ENCODE results near the gene SLFN11.
A peak's percentile ranks its signal among the peaks of the same experiment; 100 is the strongest.

Gene SLFN11

DNA sequence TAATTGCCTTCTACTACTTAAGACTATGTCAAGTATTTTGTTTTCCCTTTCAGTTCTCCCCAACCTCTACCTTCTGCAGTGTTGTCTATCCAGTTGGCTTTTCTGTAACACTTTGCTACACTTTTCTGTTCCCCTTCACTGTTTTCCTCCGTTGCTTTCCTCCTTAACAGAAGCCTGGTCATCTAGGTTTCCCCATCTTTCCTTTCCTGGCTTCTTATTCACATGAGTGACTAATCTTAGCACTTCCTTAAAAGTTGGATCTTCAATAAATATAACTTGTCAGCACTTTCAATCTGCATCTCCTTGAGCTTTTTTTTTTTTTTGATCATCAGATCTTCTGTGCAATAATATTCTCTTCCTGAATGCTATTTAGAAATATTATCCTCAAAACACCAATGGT lies 2.8 kb upstream of the SLFN11 start:
- Histone ChIP-seq H3K4me1 (ENCODE audit: insufficient read depth, low read length) (peaks cover 5% of the 10 kb centered on the region), H3K27me3 (ENCODE audit: insufficient read depth, low read length) (peaks cover 46% of the 10 kb centered on the region), H3K9me3 (ENCODE audit: low read length) (peaks cover 2% of the 10 kb centered on the region), H2AFZ (ENCODE audit: low read depth, low read length) (no peak overlapping the region), H3K4me3 (ENCODE audit: low read length) (no peak overlapping the region), H3K36me3 (ENCODE audit: insufficient read depth, low read length) (no peaks in the 10 kb centered on the region)

DNA sequence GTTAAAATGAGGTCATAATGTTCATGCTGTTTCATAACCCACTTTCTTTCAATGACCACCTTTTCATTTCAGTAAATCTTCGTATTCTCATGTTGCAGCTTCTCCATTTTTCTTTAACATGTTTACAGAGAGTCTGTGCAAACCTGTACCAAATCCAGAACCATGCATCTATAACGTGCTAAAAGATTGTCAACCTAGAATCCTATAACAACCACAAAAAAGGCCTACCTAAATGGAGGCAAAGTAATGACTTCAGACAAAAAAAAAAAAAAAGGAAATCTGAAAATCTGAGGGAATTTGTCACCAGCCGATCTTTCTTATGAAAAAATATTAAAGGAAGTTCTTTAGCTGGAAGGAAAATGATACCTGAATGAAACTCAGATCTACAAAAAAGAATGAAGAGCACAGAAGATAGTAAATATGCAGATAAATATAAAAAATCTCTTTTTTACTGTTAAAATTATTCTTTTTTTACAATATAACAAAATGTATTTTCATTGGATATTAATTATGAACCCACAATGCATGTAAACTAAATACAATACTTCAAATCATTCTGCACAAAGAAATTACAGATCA lies 1.4 kb upstream of the SLFN11 start:
- H3K9me3 ChIP-seq (ENCODE audit: low read length), result peaks cover 2% of the 10 kb centered on the region
- peak overlapping the region; percentile 64 for H2AFZ ChIP-seq (ENCODE audit: low read depth, low read length)
- H3K27me3 ChIP-seq (ENCODE audit: insufficient read depth, low read length), result peaks cover 46% of the 10 kb centered on the region
- H3K4me3 ChIP-seq (ENCODE audit: low read length), result no peak overlapping the region
- peaks cover 5% of the 10 kb centered on the region for H3K4me1 ChIP-seq (ENCODE audit: insufficient read depth, low read length)
- H3K36me3 ChIP-seq (ENCODE audit: insufficient read depth, low read length), result no peaks in the 10 kb centered on the region

DNA sequence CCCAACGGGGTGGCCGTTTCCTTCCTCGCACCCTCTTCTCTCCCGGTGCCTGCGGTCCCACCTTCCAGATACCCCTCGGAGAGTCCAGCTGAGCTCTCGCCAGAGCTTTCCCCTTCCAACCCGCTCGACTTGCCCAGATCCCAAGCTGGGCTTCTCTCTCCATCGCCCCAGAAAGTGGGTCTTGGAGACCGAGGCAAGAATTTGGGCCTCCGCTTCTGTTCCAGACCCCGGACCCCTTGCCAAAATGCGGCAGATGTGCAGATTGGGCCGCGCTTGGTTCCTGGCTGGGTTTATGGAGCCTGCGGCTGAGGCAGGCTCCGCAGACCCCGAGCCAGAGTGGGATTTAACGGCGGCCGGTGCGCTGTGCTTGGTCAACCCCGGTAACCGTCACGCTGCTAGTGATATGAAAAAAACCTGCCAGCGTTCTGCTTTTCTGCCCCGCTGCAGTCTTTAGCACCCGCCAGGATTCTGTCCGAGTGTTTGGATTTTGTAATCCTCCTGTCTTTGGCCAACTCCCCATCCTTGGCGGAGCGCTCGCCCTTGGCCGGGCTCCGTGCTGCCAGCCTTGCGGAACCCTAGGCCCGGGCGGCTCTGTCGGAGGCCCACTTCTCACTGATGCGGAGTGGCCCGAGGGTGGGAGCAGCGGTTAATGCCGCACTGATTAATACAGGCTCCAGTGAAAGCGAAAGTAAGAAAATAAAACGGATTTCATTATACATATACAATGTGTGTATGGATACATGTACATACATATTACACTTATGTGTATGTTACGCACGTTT lies 754 bp upstream of the SLFN11 start:
- peaks cover 46% of the 10 kb centered on the region for H3K27me3 ChIP-seq (ENCODE audit: insufficient read depth, low read length)
- H3K4me3 ChIP-seq (ENCODE audit: low read length), result no peak overlapping the region
- H3K9me3 ChIP-seq (ENCODE audit: low read length), result peaks cover 2% of the 10 kb centered on the region
- H2AFZ ChIP-seq (ENCODE audit: low read depth, low read length), result peak overlapping the region; percentile 64
- H3K36me3 ChIP-seq (ENCODE audit: insufficient read depth, low read length), result no peaks in the 10 kb centered on the region
- H3K4me1 ChIP-seq (ENCODE audit: insufficient read depth, low read length), result peaks cover 5% of the 10 kb centered on the region

DNA sequence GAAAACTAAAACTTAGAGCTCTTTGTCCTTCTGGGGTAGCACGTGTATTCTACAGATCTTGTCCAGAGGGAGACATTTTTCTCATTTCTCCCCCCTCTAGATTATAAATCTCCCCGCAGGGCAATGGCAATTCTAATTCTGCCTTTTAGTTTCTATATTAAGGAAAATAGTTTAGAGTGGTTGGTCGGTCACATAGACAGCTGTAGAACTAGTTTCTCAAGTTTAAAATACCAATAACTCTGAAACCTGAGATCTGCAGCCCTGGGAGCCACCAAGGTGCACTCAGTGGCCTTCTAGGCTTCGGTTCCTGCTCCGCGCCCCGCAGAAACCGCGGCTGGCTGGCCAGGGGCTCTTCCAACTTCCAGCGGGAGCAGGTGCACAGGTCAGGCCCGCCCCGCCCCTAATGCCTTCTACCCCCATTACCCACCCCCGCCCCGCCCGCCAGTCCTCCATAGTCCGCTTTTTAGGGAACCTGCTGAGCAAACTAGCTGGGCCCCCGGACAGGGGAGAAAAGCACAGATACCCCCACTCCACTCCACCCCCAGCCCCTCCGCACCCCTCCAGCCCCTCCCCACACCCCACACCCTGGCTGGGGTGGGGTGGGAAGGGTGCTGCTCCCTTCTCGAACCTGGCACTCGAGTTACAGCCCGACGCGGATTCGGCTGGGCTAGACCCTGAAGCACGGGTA lies 431 bp downstream of the SLFN11 start:
- H2AFZ ChIP-seq (ENCODE audit: low read depth, low read length), result no peak overlapping the region
- peaks cover 2% of the 10 kb centered on the region for H3K9me3 ChIP-seq (ENCODE audit: low read length)
- H3K27me3 ChIP-seq (ENCODE audit: insufficient read depth, low read length), result peaks cover 51% of the 10 kb centered on the region
- no peak overlapping the region for H3K4me3 ChIP-seq (ENCODE audit: low read length)
- H3K36me3 ChIP-seq (ENCODE audit: insufficient read depth, low read length), result no peaks in the 10 kb centered on the region
- peaks cover 5% of the 10 kb centered on the region for H3K4me1 ChIP-seq (ENCODE audit: insufficient read depth, low read length)

DNA sequence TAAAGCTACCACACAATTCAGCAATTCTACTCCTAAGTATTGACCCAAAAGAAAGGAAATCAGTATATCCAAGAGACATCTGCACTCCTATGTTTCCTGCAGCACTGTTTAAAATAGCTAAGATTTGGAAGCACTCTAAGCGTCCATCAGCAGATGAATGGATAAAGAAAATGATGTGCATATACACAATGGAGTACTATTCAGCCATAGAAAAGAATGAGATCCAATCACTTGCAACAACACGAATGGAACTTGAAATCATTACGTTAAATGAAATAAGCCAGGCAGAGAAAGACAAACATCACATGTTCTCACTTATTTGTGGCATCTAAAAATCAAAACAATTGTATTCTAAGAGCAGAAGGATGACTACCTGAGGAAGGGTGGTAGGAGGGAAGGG lies 1.5 kb downstream of the SLFN11 start:
- H3K27me3 ChIP-seq (ENCODE audit: insufficient read depth, low read length), result peaks cover 52% of the 10 kb centered on the region
- no peak overlapping the region for H3K4me3 ChIP-seq (ENCODE audit: low read length)
- H3K4me1 ChIP-seq (ENCODE audit: insufficient read depth, low read length), result peaks cover 5% of the 10 kb centered on the region
- H3K9me3 ChIP-seq (ENCODE audit: low read length), result peaks cover 2% of the 10 kb centered on the region
- no peaks in the 10 kb centered on the region for H3K36me3 ChIP-seq (ENCODE audit: insufficient read depth, low read length)
- no peak overlapping the region for H2AFZ ChIP-seq (ENCODE audit: low read depth, low read length)

DNA sequence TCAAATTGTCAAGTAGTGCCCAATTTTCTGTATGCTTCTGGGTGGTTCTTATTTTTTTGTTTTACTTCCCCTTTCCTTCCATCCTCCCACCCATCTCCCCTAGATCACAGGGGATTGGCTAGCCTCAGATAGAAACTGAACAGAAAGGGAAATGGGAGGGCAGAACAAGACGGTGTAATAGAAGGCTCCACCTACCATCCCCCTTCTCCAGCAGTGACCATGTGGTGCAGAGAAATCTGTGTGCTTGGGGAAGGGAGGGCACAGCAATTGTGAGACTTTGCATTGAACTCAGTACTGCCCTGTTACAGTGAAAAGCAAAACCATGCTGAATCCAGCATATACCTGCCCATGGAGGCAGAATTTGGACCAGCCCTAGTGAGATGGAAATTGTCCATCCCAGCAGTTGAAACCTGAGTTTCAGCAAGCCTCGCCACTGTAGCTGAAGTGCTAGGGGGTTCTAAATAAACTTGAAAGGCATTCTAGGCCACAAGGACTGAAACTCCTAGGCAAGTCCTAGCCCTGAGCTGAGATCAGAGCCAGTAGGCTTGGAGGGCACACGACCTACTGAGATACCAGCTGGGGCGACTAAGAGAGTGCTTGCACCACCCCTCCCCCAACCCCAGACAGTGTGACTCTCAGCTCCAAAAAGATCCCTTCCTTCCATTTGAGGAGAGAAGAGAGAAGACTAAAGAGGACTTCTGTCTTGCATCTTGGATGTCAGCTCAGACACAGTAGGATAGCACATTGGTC lies 5.2 kb downstream of the SLFN11 start:
- H2AFZ ChIP-seq (ENCODE audit: low read depth, low read length), result no peak overlapping the region
- no peak overlapping the region for H3K4me3 ChIP-seq (ENCODE audit: low read length)
- H3K36me3 ChIP-seq (ENCODE audit: insufficient read depth, low read length), result no peaks in the 10 kb centered on the region
- peaks cover 42% of the 10 kb centered on the region for H3K27me3 ChIP-seq (ENCODE audit: insufficient read depth, low read length)
- no peaks in the 10 kb centered on the region for H3K4me1 ChIP-seq (ENCODE audit: insufficient read depth, low read length)
- peaks cover 2% of the 10 kb centered on the region for H3K9me3 ChIP-seq (ENCODE audit: low read length)

DNA sequence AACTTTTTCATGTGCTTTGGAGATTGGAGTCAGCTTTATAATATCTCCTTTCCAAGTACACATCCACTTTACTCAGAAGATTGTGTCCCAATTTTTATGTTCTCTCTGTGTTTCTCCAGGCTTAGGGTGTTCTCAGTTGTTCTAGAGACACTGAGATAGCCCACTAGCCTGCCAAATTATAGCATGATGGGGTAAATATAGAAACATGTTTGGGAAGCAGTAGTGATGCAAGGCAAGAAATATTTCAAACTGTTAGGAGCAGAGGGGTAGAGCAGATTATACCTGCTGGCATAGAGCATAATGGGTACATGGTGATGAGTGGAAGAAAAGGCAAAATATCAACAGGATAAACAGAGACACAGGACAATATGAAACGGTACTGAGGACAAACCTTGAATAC lies 12.4 kb downstream of the SLFN11 start:
- Histone ChIP-seq H3K27me3 (ENCODE audit: insufficient read depth, low read length) (peaks cover 15% of the 10 kb centered on the region), H2AFZ (ENCODE audit: low read depth, low read length) (no peak overlapping the region), H3K4me3 (ENCODE audit: low read length) (no peak overlapping the region), H3K4me1 (ENCODE audit: insufficient read depth, low read length) (no peaks in the 10 kb centered on the region), H3K36me3 (ENCODE audit: insufficient read depth, low read length) (no peaks in the 10 kb centered on the region), H3K9me3 (ENCODE audit: low read length) (no peaks in the 10 kb centered on the region)

DNA sequence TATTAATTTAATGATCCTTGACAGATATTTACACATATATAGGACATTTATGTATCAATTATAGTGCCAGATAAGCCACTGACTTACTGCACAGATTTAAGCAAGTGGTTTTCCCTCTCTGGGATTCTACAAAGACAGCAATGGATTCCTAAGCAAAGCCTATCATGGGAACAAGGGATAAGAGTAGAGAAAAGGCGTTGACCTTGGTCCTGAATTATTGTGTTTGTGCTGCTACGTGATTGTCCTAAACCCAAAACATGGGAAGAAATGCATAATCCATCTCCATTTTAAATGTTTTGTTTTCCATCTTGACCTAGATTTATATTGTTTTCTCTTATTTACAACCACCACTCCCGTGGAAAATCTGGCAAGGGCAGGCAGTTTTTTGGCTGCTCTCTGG lies 14.0 kb downstream of the SLFN11 start:
- H3K36me3 ChIP-seq (ENCODE audit: insufficient read depth, low read length), result no peaks in the 10 kb centered on the region
- no peaks in the 10 kb centered on the region for H3K4me1 ChIP-seq (ENCODE audit: insufficient read depth, low read length)
- H3K9me3 ChIP-seq (ENCODE audit: low read length), result no peaks in the 10 kb centered on the region
- no peak overlapping the region for H2AFZ ChIP-seq (ENCODE audit: low read depth, low read length)
- no peak overlapping the region for H3K4me3 ChIP-seq (ENCODE audit: low read length)
- peaks cover 18% of the 10 kb centered on the region for H3K27me3 ChIP-seq (ENCODE audit: insufficient read depth, low read length)

DNA sequence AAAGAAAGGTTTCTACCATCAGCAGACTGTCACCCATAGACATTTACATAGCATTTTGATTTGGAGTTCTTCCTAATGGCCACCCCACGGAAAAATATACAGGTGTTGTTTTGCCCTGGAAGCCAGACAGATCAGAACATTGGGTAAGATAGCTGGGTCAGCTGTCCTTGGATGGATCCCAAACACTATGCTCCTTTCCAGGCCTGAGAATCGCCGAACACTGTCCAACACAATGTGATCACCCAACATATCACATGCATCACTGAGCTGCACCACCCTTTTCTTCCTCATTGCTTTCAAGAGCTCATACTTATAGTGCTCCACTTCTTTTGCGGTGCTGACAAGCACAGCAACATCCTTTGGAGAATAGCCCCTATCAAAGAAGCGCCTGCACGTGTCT lies 21.1 kb downstream of the SLFN11 start:
- Histone ChIP-seq H3K4me3 (ENCODE audit: low read length) (no peak overlapping the region), H3K9me3 (ENCODE audit: low read length) (no peaks in the 10 kb centered on the region), H3K27me3 (ENCODE audit: insufficient read depth, low read length) (peaks cover 17% of the 10 kb centered on the region), H2AFZ (ENCODE audit: low read depth, low read length) (no peak overlapping the region), H3K4me1 (ENCODE audit: insufficient read depth, low read length) (no peaks in the 10 kb centered on the region), H3K36me3 (ENCODE audit: insufficient read depth, low read length) (no peaks in the 10 kb centered on the region)

DNA sequence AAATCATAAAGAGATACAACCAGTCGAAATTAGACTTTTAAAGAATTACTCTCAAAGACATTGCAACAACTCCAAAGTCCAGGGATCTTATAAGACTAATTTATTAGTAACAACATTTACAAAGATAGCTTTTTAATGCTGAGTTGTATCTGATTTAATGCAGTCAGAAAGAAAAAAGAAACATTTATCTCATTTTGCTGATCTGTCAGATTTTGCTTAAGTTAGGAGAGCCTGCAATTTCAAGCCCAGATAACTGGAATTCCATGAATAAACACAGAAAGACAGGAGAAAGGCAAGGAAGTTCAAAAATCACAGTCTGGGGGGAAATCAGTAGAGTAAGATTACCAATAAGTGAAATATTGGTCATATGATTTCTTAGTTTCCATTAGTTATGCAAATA lies 22.9 kb downstream of the SLFN11 start:
- Histone ChIP-seq H3K4me3 (ENCODE audit: low read length) (no peak overlapping the region), H3K9me3 (ENCODE audit: low read length) (no peaks in the 10 kb centered on the region), H3K36me3 (ENCODE audit: insufficient read depth, low read length) (no peaks in the 10 kb centered on the region), H3K27me3 (ENCODE audit: insufficient read depth, low read length) (peaks cover 31% of the 10 kb centered on the region), H2AFZ (ENCODE audit: low read depth, low read length) (no peak overlapping the region), H3K4me1 (ENCODE audit: insufficient read depth, low read length) (no peaks in the 10 kb centered on the region)

DNA sequence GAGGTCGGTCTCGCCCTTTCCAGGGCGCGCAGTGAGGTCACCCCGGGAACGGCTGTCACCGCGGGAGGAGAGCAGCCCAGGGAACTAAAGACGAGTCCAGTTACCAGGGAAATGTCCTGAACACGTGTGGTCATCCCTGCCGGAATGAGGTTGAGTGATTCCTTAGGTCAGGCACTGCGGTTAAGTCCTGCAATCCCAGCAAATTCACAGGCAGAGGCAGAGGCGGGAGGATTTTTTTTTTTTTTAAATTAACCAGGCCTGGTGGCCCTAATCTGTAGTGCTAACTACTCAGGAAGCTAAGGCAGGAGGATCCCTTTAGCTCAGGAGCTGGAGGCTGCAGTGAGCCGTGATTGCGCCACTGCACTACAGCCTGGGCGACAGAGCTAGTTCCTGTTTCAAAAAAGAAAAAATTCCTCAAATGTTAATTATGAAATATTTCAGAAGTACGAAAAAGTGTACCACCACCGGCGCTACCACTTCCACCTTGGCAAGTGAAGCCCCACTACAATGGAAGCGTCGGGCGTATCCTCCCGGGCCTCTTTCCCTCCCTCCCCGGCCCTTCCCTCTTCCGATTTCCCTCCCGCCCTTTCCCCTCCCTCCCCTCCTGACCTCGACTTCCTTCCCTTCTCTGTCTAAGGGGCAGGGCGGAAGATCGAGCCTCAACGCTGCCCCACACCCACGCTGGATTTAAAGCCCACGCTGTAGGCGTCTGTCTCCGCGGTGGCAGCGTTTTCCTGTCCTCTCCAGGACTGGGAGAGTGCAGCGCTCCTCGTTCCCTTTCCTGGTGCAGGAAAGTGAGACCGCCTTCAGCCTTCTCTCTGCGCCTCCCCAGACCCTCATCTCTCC lies 27.3 kb downstream of the SLFN11 start:
- H3K4me1 ChIP-seq (ENCODE audit: insufficient read depth, low read length), result no peaks in the 10 kb centered on the region
- H2AFZ ChIP-seq (ENCODE audit: low read depth, low read length), result no peak overlapping the region
- H3K4me3 ChIP-seq (ENCODE audit: low read length), result no peak overlapping the region
- H3K9me3 ChIP-seq (ENCODE audit: low read length), result peaks cover 2% of the 10 kb centered on the region
- no peaks in the 10 kb centered on the region for H3K36me3 ChIP-seq (ENCODE audit: insufficient read depth, low read length)
- peaks cover 38% of the 10 kb centered on the region for H3K27me3 ChIP-seq (ENCODE audit: insufficient read depth, low read length)

DNA sequence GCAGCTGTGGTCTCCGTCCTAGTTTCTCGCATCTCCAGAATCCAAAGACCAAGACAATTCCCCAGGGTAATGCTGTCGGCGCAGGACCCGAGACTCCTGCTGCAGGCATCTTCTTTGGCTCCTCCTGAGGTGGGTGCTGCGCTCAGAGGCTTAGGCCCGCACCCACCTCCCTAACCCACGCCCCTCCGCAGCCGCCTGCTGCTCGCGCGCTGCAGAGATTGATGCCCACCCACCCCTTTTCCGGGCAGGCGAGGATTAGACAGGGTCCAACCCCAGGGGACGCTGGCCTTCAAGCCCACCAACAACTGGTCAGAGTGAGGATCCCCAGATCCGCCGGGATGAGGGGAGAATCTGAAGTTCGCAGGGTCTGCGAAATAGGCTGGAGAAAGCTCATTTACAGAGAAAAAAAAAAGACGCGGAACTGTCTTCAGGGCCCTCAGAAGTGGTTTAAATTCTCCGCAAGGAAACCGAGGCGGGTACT lies 27.9 kb downstream of the SLFN11 start:
- Histone ChIP-seq H3K4me1 (ENCODE audit: insufficient read depth, low read length) (no peaks in the 10 kb centered on the region), H3K36me3 (ENCODE audit: insufficient read depth, low read length) (no peaks in the 10 kb centered on the region), H3K4me3 (ENCODE audit: low read length) (no peak overlapping the region), H2AFZ (ENCODE audit: low read depth, low read length) (no peak overlapping the region), H3K9me3 (ENCODE audit: low read length) (peaks cover 2% of the 10 kb centered on the region), H3K27me3 (ENCODE audit: insufficient read depth, low read length) (peaks cover 38% of the 10 kb centered on the region)
